ENCODE results near the gene VPS50.
"Not testable (repeated sequence)": the region's sequence is repeated elsewhere in the genome, so short reads cannot be mapped to it uniquely, and the experiment has no call there.

The VPS50 gene

GRCh38 chr7:93242106-93242505, 9.9 kb downstream of the VPS50 start:
- DNase-seq, result no peak

DNA sequence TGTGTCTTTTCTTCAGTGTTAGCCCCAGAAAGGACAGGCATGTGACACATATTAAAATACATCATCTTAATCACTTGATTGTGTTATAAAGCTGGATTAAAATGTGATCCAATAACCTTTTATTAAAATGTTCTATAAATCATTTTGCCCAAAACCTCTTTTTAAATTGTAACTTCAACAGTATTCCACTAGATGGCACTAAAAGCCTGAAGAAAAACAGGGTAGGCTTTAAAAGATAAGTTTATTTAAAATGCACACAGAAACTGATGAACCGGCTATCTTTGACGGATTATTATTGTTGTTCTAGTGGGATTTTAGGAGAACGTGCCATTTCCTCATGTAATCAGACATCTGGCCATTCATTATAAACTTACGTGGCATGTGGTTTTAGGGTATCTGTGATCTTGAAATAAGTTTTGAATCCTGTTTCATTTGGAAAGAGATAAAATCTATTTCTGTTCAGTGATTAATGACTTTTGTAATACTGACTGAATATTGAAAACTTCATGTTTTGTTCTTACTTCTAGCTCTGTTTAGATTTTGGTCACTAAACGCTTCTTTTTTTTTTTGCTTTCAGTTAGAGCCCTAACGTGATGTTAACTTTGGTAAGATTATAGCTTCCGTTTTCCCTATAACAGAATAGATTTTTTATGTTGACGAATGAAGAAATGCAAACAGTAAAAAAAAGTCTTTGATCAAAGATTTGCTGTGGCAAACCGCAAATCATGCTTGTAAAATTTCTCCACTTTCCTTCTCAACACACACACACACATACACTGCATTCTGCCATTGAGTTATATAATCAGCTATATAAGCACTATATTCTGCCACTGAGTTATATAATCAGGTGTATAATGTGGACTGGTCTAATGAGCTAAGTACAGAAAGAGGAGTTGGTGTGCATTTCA, 13.6 kb downstream of the VPS50 start:
- DNase-seq, result peak; percentile 10

GRCh38 chr7:93249491-93250148, 17.5 kb downstream of the VPS50 start:
- no peak for DNase-seq

- DNase-seq, result no peak
Observed at GRCh38 chr7:93258661-93259060, 26.5 kb downstream of the VPS50 start.

- no peak for DNase-seq
Observed at GRCh38 chr7:93262535-93262934, 30.4 kb downstream of the VPS50 start.

DNA sequence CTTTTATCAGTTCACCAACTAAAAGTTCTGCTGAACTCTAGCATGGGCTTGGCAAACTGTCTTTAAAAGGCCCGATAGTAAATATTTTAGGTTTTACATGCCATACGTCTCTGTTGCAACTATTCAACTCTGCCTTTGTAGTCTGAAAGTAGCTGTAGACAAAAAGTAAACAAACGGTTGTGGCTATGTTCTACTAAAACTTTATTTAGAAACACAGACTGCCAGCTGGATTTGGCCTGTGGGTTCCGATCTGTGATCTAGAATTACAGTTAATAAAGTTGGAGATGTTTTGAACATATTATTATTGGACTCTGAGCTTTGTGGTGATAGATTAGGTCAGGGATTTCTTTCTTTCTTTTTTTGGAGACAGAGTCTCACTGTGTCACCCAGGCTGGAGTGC, 33.1 kb downstream of the VPS50 start:
- no peak for DNase-seq

- no peak for DNase-seq
Observed at GRCh38 chr7:93279541-93279940, 47.4 kb downstream of the VPS50 start.

- DNase-seq, result no peak
Observed at GRCh38 chr7:93284908-93285307, 52.7 kb downstream of the VPS50 start.

GRCh38 chr7:93293229-93293628, 61.1 kb downstream of the VPS50 start:
- no peak for DNase-seq

DNA sequence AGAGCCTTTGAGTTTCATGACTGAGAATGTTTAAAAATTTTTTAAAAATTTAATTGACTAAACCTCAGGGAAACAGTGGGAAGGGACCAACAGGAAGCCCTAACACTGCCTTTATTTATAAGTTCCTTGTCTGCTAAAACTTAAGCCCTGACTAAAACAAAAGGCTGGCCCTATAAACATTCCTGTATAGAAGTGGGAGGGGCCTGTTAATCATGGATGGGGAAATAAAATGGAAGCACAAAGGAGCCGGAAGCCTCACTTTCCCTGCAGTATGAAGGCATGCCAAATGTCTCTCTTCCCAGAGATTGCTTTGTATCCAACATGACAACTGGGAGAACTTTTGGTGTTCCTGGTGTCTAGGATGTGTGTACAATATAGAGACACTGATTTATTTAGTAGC, 66.0 kb downstream of the VPS50 start:
- no peak for DNase-seq

DNA sequence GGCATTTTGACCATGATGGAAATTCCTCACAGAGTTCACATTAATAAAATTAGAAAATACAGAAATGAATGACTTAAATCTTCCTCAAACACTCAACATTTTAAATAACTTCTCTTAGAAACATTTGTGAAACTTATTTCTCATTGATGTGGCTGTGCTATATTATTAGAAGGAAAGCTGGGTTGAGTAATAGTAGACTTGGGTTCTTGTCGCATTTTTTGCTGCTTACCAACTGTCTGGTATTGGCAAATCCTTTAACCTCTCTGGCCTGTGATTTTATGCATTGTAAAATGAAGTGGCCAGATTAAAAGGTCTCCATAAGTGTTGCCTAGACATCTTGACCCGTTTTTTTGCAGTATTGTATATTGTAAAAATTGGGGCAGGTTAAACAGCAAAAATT, 66.5 kb downstream of the VPS50 start:
- DNase-seq, result no peak

DNA sequence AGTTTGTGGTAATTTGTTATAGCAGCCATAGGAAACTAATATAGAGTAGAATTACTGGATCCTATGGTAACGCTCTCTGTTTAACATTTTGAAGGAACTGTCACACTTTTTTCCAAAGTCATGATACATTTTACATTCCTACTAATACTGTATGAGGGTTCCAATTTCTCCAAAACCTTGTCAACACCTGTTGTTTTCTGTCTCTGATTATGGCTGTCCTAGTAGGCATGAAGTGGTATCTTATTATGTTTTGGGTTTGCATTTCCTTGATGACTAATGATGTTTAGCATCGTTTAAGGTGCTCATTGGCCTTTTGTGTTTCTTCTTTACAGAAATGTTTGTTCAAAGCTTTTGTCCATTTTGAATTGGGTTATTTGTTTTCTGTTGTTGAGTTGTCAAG, 69.6 kb downstream of the VPS50 start:
- no peak for DNase-seq

DNA sequence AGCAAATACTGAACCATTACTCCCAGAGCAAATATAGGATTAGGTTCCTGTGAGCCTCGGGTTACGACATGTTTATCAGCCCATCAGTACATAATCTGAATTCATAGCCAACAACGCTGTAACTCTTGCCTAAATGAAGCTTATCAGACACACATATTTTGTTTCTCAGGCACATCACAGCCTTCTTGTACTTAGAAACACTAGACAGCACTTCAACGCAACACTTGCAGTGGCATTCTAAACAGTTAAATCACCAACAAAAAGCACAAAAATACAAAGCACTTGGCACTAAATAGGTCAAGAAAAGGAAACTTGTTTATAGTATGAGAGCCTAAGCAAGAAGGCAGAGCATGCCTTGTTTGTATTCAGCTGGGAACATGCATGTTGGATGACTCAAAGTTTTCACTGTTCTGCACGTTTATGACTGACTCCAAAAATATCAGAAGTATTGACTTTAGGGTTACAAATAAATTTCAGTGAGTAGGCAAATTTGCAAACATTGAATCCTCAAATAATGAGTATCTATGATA, 75.0 kb downstream of the VPS50 start:
- DNase-seq, result no peak

DNA sequence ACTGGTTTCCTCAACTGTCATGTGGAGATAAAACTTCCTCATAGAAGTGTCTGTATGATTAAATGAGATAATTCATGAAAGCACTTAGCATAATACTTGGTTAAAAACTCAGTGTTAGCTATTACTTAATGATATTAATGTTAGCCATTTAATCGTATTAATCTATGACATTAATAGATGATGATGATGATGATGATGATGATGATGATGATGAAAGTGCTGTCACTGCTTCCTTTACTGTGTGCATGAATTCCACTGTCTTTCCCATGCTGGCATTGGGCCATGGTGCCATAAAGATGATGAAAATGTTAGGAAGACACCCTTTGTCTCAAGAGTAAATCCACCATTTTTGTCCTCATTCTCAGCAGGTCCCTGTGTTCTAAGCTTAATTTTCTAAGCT, 75.8 kb downstream of the VPS50 start:
- no peak for DNase-seq

- no peak for DNase-seq
Observed at GRCh38 chr7:93310346-93310745, 78.2 kb downstream of the VPS50 start.

DNA sequence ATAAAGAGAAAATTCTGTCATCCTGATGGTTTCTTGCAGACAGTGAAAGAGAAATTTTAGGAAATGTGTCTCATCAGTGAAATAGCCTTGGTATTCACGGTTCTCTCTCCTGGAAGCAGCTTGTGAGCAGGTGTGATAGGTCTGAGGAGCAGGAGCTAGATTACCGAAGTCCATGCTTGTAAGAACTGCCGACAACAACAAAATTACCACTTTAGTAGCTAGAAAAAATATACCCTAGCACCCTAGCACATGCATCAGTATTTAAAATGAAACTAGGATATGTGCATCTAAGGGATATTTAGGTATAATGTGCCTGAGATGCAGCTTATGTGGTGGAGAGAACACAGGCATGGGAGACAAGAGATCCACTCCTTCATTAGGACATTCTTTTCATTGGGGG, 82.3 kb downstream of the VPS50 start:
- no peak for DNase-seq

GRCh38 chr7:93315896-93316295, 83.7 kb downstream of the VPS50 start:
- no peak for DNase-seq

DNA sequence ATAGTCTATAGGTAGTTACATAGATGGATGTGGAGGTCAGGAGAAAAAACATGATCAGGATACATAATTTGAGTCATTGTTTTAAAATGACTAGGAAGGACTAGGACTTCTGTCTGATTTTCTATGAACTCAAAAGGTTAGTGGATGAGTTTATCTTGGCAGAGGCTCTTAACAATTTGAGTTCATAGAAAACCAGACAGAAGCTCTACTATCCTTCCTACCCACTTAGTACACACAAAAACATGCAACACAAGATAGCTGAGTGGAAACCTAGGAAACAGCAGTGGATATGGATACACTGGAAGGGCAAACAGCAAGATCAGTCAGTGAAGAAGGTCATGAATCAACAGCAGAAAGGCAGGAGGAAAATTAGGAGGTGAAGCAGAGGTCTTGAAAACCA, 84.6 kb downstream of the VPS50 start:
- DNase-seq, result no peak

GRCh38 chr7:93320887-93321286, 88.7 kb downstream of the VPS50 start:
- no peak for DNase-seq

DNA sequence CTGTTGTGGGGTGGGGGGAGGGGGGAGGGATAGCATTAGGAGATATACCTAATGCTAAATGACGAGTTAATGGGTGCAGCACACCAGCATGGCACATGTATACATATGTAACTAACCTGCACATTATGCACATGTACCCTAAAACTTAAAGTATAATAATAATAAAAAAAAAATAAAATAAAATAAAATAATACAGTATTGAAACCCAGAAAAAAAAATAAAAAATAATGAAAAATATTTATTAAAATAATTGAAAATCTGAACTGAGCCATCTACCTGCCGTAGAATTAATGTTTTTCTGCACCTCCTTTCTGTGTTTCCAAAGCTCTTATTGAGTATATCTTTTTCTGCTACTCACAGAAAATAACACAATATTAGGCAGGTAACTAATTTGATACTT, 94.1 kb downstream of the VPS50 start:
- DNase-seq, result not testable (repeated sequence)

DNA sequence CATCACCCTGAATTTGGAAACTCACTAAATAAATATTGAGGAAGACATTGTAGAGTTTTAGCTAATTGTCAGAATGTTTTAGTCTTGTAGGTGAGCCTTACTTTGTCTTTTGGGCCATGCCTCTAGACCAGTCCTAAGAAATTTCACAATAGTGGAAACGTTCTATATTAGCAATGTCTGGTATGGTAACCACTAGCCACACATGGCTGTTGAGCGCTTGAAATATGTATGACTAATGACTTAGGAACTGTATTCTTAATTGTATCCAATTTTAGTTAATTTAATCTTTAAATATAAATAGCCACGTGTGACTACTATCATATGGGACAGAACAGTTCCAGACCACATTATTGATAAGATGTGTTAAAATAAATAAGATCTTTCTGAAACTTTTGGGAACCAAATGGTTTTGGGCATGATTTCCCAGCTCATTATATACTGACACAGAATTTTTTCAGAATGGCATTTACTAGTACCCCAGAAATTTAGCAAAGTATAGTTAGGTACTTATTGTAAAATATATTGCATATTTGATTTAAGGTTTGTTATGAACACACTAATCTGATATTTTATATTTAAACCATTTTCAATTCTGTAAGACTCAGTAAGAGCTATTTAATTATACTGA, 95.0 kb downstream of the VPS50 start:
- no peak for DNase-seq

DNA sequence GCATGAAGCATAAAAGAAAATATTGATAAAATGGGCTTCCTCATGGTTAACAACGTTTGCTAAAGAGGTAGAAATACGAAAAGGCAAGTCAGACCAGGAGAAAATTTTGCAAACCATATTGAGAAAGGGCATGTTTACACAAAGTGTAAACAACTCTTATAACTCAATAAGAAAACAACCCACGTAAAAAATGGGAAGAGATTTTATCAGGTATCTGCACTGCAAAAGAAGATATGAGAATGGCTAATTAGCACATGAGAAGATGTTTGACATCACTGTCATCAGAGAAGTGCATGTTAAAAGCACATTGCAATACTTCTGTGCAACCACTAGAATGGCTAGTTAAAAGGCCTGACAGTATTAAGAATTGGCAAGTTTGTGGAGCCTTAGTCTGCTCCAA, 99.5 kb downstream of the VPS50 start:
- DNase-seq, result no peak

DNA sequence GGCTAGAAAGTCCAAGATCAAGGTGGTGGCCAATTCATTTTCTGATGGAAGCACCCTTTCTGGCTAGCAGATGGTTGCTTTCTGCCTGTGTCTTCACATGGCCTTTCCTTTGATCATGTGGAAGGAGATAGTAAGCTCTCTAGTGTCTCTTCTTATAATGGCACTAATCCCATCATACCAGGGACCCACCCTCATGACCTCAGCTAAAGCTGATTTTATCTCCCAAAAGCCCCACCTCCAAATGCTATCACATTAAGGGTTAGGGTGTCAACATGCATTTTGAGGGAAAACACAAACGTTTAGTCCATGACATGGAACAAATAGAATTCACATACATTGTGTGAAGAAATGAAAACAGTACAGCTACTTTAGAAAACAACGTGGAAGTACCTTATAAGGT, 100.0 kb downstream of the VPS50 start:
- no peak for DNase-seq

GRCh38 chr7:93337052-93337451, 104.9 kb downstream of the VPS50 start:
- no peak for DNase-seq
